ENCODE results near the gene SGMS1. TPM values are rescaled to one million over a fixed set of nuclear protein-coding genes. Genes with fewer than 3 reads are reported as not detected.

The SGMS1 gene
- total and polyA plus RNA-seq, 12 donors, result 7.3 to 24.3 (median 17.1) TPM

- WGBS, 2 donors, result 69 to 79% methylated on average over 2 of the region's 2 CpGs
- H3K9me3 ChIP-seq, result no peaks in the 10 kb centered on the region
- TF ChIP-seq, protein P1, sequence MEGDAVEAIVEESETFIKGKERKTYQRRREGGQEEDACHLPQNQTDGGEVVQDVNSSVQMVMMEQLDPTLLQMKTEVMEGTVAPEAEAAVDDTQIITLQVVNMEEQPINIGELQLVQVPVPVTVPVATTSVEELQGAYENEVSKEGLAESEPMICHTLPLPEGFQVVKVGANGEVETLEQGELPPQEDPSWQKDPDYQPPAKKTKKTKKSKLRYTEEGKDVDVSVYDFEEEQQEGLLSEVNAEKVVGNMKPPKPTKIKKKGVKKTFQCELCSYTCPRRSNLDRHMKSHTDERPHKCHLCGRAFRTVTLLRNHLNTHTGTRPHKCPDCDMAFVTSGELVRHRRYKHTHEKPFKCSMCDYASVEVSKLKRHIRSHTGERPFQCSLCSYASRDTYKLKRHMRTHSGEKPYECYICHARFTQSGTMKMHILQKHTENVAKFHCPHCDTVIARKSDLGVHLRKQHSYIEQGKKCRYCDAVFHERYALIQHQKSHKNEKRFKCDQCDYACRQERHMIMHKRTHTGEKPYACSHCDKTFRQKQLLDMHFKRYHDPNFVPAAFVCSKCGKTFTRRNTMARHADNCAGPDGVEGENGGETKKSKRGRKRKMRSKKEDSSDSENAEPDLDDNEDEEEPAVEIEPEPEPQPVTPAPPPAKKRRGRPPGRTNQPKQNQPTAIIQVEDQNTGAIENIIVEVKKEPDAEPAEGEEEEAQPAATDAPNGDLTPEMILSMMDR (IDR thresholded peaks at IDR 0.05), result no peak
- peaks cover 0 to 72% (median 44%) of the 10 kb centered on the region in 9 donors for H3K4me1 ChIP-seq
- peak in 3 of 8 donors; percentile 18 to 53 (median 38) for ATAC-seq
- DNase-seq, result peak in 1 of 2 donors; percentile 15
- H3K27me3 ChIP-seq, result no peaks in the 10 kb centered on the region
- peak overlapping the region in 1 of 10 donors; percentile 19 for H3K27ac ChIP-seq
- intact Hi-C loops (cut with DNase I), result no loop called here
- H3K4me3 ChIP-seq, result no peak overlapping the region
- no peaks in the 10 kb centered on the region for H3K36me3 ChIP-seq
These were observed 238.1 kb downstream of the SGMS1 start for GRCh38 chr10:50385624-50386023.

GRCh38 chr10:50384898-50385297, 238.9 kb downstream of the SGMS1 start:
- H3K9me3 ChIP-seq, result no peaks in the 10 kb centered on the region
- 83 to 91% methylated on average over 2 of the region's 2 CpGs for WGBS, 2 donors
- H3K4me1 ChIP-seq, result peaks cover 0 to 79% (median 49%) of the 10 kb centered on the region in 9 donors
- H3K27me3 ChIP-seq, result no peaks in the 10 kb centered on the region
- TF ChIP-seq, protein P1 (IDR thresholded peaks at IDR 0.05), result no peak
- intact Hi-C loops (cut with DNase I), result loop anchor here in 1 of 10 donors (5.0 kb wide), 1 partner anchor 58 kb away; no protein-coding TSS in a partner anchor
- no peak overlapping the region for H3K4me3 ChIP-seq
- H3K27ac ChIP-seq, result peak overlapping the region in 1 of 10 donors; percentile 19
- DNase-seq (no peak), ATAC-seq (no peak)
- no peaks in the 10 kb centered on the region for H3K36me3 ChIP-seq

GRCh38 chr10:50384238-50384637, 239.5 kb downstream of the SGMS1 start:
- Histone ChIP-seq H3K36me3 (no peaks in the 10 kb centered on the region), H3K9me3 (no peaks in the 10 kb centered on the region), H3K27ac (peak overlapping the region in 2 of 10 donors; percentile 14 to 68), H3K4me1 (peaks cover 0 to 85% (median 56%) of the 10 kb centered on the region in 9 donors), H3K4me3 (no peak overlapping the region), H3K27me3 (no peaks in the 10 kb centered on the region)
- intact Hi-C loops (cut with DNase I), result loop anchor here in 1 of 10 donors (5.0 kb wide), 1 partner anchor 57 kb away; no protein-coding TSS in a partner anchor
- TF ChIP-seq, protein P1 (IDR thresholded peaks at IDR 0.05), result no peak
- no peak for DNase-seq
- no peak for ATAC-seq

GRCh38 chr10:50382576-50383023, 241.2 kb downstream of the SGMS1 start:
- Histone ChIP-seq H3K4me1 (peaks cover 0 to 78% (median 59%) of the 10 kb centered on the region in 9 donors), H3K4me3 (no peak overlapping the region), H3K27me3 (no peaks in the 10 kb centered on the region), H3K27ac (peak overlapping the region in 8 of 10 donors; percentile 12 to 68 (median 52)), H3K9me3 (no peaks in the 10 kb centered on the region), H3K36me3 (no peaks in the 10 kb centered on the region)
- TF ChIP-seq, protein P1 (IDR thresholded peaks at IDR 0.05), result no peak
- DNase-seq (no peak), ATAC-seq (peak; percentile 44 to 84 (median 76))
- intact Hi-C loops (cut with DNase I), result loop anchor here in 1 of 10 donors (5.0 kb wide), 1 partner anchor 55 kb away; no protein-coding TSS in a partner anchor
- WGBS, 2 donors, result 15 to 29% methylated on average over 4 of the region's 4 CpGs

All from heart right ventricle (tissue), 16 donors.